Right ventricle myocardium inferior (tissue), 1 donor: ENCODE data around the gene DIP2C. TPM values are rescaled to one million over a fixed set of nuclear protein-coding genes. Genes with fewer than 3 reads are reported as not detected.
A peak's percentile ranks its signal among the peaks of the same experiment; 100 is the strongest.

Source experiments
- ATAC-seq: fragments of 200-7000 bp; cut with Tn5 transposase; one replicate; pipeline ENCODE4 v1.9.1; 2020; ENCODE audit warnings: mild to moderate bottlenecking, moderate library complexity
- DNase-seq: peaks from one replicate; pipeline ENCODE4 v3.0.0; 2021; ENCODE audit errors: missing footprints
- intact Hi-C: fragments of 100-400 bp; cut with DNase I; formaldehyde crosslinking; loops from one replicate; pipeline ENCODE4 v1.11.0; 2022
- total RNA-seq: library from RNA; stranded (reverse); fragmentation: NEBNext Ultra II Directional; extraction: Animal tissue kit (Norgen Biotek cat#: 25700); gene quantifications from one replicate; pipeline ENCODE4 v1.2.1, GENCODE V29; 2021
- donor health status: DM: no; HTN: yes; CAD: no; lungs with severe emphysema.

DIP2C gene
- total RNA-seq, 1 donor from 2014 or later: 28.3 TPM

DNA sequence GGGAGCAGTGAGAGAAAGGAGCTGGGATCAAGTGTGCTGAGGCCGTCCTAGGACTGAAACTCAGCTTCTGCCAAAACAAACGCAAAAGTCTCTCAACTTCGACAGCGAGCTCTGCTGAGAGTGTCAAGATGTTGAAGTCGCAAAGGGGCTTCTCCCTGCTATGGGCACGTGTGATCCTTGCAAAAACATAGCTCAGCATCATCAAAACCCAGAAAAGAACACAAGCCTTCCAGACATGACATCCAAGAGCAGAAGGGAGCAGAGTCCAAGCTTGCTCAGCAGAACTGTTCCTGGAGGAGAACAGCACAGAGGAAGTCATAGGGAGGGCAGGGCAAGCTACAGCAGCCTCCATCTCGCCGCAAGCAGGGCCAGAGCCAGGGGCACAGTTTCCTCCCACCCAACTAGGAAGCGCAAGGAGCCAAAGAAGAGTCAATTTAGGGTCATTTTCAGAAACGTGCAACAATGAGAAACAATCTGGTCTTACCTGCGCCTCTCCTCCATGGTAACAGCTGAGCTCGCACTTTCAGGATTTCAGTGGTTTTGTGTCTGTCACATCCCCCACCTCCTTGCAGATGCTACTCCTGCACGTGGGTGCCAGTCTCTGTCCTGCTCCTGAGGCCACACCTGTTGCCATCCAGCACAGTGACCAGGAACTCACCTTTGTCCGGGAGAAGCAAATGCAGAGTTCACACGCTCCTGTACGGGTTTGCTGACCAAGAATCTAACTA lies 113.9 kb downstream of the DIP2C start:
- ATAC-seq (peak; percentile 50), DNase-seq (no peak)
- intact Hi-C loops: no loop called here

DNA sequence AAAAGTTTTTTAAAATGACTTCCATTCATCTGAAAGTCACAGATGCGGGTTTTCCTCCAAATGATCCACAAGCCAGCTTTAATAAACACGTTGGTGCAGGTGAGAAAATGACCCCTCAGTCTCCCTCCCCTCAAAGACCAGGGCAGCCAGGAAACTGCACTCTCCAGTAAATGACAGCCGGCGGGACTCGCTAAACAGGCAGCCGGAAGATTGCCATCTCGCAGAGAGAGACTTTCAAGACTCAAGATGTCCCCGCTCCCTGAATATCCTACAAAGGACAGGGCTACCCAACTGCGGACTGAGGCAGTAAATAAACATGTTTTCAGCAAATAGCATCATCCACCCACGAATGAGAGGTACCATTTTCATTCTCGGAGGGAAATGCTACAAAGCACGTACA lies 116.8 kb downstream of the DIP2C start:
- ATAC-seq (no peak), DNase-seq (no peak)
- intact Hi-C loops: no loop called here

DNA sequence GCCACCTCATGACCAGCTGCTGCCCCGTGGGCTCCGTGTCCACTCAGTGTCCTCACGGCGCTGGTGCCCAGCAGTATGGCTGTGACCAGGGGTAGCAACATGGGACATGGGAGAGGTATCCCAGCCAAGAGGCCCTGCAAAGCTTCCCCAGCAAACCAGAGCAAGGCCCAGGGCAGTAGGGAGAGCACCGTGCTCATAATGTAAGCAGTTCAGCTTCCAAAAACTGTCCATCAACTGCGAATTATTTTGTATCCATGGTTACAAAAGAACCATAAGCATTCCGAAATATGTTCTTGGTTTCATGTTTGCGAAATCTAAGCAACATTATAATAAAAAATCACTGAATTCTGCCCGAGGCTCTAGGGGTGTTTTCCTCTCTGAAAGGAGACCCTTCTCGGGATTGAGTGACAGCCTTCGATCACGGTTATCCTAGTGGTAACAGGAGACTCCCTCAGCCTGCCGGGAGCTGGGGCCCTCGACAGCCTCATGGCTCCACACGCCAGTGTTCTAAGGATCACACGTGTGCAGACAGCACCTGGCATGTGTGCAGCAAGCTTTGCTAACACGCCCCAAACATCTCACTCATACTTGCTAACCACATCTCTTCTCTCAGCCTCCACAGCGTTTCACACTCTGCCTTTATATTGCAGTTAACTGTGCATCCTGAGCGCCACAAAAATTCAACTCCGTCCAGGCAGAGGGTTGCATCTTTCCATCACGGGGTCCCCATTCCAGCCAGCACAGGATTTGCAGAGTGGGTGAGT lies 117.6 kb downstream of the DIP2C start:
- DNase-seq (no peak), ATAC-seq (no peak)
- intact Hi-C loops: no loop called here

DNA sequence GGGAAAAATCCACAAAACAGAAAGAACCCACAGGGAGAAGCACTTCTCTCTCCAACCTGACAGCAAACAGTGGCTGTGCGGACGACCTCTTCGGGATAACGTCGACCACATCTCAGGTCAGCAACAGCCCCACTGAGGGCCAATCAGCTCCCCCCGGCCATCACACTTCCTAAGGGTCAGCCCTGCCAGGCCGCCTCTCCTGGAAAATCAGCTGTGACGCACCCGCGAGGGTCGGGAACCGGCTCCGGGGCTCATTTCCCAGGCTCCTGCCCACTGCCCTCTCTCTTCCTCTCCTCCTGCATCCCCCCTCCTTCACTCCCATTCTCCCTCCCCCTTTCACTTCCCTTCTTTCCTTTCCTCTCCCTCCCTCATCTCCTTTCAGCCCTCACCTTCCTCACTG lies 118.3 kb downstream of the DIP2C start:
- no peak for DNase-seq
- intact Hi-C loops: no loop called here
- ATAC-seq: no peak

DNA sequence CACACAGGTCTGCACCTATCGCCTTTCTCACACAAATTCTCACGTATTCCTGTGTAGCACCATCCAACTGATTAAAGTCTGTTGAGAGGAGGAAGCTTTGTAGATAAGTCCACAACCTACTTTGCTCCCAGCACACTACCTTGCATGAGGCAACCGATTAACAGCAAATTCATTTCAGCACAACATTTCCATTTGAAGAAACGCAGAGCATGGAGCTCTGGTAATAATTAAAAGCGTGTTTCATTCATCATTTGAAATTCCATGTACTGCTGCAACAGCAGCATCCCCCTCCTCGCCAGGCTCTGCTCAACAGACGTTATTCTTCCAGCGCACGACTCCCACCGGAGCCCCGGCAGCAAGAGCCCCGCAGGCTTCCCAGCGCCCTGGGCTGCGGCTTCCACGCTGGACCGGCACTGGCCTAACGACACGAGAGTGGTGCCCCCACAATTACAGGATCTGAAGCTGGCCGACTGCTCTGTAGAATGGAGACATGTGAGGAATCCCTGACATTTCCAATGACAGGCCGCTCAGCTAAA lies 118.8 kb downstream of the DIP2C start:
- intact Hi-C loops: no loop called here
- ATAC-seq (no peak), DNase-seq (no peak)

DNA sequence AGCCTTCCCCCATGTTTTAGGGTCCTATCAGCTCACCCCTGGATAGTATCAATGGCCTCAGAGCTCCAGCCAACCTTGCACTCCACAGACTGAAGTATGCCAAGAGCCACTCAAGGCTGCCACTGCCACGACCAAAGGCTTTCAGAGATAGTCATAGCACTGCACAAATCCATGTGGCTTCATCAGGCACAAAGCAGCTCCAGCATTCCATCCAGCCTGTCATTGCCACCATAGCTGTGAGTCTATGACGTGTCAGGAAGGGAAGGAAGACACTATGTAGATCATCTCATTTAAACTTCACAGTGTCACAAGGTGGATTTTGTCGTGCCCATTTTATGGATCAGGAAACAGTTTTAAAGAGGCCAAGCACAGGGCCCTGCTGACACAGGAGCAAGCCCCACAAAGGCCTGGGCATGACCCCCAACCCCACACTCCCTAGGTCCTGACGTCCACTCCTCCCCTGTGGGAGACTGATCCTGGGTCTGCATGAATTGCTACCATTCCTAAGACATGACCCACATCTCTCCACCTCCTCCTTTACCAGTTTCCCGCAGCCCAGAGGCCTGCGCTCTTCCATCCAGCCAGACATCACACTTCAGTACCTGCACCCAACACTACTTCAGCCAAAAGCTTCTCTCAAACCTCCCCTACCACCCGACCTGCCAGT lies 119.4 kb downstream of the DIP2C start:
- intact Hi-C loops: no loop called here
- ATAC-seq (no peak), DNase-seq (no peak)

DNA sequence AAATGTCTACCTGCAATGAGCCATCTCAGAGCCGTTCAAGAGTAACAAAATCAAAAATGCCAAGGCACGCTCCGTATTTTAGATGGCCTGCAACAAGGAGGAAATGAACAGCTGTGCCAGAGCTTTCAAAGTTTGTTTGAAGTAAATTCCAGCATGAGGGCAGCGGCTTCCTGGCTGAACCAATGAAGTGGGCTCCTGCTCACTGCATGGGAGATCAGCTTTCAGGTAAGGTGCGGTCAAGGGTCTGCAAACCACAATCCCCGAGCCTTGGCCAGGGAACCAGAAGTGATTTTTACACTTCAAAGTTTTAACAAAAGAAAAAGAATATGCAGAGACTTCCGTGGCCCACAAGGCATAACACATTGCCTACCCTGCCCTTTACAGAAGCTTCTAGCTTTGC lies 120.6 kb downstream of the DIP2C start:
- intact Hi-C loops: no loop called here
- ATAC-seq: no peak
- DNase-seq: no peak

DNA sequence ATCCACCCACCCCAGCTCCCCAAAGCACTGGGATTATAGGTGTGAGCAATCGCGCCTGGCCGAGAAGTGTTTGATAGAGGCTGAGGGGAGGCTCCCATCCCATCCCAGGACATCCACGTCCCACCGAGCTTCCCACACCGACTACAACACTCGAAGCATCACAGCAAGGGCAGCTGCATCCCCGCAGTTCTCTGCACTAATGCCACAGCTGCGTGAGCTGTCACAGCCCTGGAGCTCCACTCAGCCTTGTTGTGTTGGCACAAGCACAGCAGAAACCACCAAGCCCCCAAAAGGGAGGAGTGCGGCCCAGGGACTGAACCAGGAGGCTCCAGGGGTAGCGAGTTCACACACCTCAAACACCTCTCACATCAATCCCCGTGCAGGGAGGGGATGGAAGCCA lies 121.6 kb downstream of the DIP2C start:
- intact Hi-C loops: no loop called here
- no peak for ATAC-seq

DNA sequence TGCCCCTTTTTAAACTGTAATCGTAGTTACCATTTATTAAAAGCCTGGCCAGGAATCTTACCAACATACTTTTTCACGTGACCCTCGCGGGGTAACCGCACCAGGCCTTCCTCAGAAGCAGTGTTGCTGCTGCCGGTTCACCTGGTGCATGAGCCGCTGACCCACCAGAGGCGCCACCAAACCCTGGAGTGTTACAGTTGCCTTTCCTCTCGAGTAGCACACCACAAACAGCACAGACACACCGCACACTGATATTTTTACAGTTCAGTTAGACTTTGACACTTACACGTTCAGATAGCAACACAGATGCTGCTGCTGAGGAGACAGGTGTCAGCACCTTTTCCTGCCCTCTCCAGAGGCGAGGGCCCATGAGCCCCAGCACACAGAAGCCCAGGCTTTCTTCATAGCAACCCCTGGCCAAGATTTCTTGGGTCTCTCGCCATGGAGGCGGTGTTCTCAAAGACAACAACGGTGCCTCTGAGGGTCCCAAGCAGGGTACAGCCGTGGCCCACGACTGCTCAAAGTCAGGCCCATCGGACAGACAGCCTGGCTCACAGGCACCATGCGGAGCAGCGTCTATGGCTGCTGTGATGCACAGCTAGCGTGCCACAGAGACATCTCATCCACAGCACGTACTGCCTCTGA lies 123.1 kb downstream of the DIP2C start:
- intact Hi-C loops: no loop called here
- no peak for ATAC-seq
- no peak for DNase-seq

More for the DNA sequence above, 121.6 kb downstream of the DIP2C start:
- DNase-seq: no peak

DNA sequence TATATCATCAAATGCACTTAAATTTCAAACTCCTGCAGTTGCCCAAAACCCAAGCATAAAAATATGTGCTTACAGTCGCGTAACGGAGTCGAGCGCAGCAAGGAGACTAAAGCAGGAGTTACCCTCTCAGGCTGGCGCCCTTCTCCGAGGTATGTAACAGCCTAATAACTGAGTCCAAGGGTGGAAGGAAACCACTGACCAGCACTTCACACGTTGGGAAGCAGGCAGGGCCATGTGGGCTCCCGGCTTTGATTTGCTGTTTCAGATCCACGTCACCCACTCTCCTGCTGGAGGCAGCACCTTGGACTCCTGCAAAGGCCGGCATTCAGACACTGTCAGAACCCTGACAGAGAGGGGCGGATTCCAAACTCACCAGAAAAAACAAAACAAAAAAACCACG lies 123.8 kb downstream of the DIP2C start:
- intact Hi-C loops: no loop called here
- no peak for ATAC-seq
- DNase-seq: no peak

DNA sequence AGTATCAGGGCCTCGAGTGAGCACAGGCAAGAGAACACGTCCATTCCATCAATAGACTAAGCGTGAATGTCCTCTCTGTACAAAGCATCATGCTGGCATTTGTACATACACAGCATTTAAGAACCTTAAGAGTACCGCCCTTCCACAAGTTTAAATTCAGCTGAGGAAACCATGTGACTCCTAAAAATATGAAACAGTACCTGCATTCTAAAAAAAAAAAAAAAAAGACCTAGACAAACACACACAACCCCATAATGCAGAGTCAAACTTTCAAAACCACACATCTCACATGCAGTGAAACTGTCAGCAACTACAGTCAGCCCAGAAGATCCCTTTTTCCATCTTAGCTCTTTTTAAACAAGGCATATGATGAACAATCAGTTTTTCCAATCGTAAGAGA lies 124.3 kb downstream of the DIP2C start:
- intact Hi-C loops: no loop called here
- no peak for DNase-seq
- ATAC-seq: no peak

DNA sequence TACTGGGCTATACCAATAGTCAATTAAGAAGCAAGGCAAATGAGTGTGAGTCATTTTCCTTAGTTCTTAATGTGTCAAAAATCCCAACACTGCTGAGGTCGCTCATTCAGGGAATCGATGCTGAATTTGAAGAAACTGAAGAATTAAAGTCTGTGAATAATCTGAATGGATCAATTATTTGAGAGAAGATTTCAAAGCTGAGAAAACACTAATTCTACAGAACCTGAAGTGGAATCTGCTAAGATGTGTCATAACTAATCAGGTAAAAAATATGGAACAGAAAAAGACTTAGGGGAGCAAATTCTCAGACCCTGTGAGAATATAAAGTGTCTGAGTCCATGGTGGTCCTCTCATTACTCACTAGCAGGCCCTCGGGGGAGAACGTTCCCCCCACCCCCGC lies 125.6 kb downstream of the DIP2C start:
- ATAC-seq (no peak), DNase-seq (no peak)
- intact Hi-C loops: no loop called here

DNA sequence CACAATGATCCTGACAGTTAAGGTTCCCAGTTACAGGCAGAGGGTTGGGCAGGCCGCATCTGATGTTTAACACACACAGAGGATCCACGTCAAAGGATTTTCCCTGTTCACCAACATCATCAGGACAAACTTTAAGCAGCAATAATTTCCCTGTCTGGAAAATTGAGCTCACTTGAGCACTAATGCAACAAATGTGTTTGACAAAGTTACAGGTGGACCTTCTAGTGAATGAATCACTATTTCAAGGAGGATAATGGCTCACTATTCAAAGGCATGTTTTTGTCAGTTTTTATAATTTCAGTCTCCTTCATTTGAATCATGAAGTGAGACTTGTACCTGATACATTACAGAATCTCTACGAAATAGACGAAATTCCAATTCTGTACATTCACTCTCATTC lies 127.3 kb downstream of the DIP2C start:
- ATAC-seq: no peak
- intact Hi-C loops: no loop called here
- DNase-seq: no peak

DNA sequence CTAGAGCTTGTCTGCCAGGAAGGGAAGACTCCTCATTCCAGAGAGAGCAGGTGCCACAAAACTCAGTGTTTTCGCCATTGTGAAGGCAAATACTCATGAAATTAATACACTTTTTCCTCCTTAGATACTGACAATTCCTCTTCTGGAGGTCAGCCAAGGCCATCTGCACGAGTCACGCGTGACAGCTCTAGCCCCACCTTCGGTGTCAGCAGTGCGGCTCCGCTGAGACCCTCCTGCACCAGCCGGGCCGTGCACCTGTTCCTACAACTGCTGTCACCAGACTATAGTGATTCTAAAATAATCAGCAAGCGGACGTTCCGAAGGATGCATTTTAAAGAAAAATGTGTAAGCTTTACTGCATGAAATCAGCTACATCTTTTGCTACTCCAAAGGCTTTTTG lies 127.7 kb downstream of the DIP2C start:
- ATAC-seq (no peak), DNase-seq (no peak)
- intact Hi-C loops: no loop called here

DNA sequence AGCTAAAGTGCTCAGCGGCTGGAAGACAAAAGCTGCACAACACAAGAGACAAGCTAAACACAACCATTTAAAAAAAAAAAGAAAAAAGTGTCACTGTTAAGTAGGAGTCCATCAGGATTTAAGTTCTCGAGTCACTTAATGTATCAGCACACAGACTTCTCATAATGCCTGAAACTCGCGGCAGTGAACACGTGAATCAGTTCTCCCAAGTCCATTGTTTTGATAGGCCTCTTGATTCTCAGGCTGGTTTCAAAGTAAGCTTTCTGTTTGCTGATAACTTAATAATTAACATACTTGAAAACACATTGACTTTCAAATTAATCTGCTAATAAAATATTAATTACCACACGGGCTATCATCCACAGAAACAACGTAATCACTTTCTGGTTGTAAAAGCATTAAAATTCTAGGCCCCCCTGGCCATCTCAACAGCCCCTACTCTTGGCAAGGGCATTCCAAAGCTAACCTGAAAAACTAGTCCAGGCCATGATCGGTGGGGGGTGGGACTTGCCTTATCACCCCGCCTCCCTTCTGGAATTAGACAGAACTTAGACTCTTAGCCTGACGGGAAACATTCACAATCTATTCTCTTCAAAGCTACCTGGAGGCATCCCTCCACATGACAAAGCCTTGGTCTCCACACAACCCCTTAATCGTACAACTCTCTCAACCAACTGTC lies 129.0 kb downstream of the DIP2C start:
- ATAC-seq (no peak), DNase-seq (no peak)
- intact Hi-C loops: no loop called here

DNA sequence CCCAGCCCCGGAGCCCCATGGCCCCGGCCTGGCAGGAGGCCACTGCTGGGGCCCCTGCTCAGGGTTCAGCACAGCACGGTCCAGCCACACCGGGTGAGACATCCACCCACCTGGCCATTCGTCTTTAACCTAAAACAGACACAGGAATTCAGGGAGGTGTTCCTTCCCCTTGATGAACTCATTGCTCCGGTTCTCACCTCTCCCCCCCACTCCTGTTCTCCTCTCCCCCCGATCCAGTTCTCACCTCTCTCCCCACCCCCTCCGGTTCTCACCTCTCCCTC lies 129.8 kb downstream of the DIP2C start:
- ATAC-seq (no peak), DNase-seq (no peak)
- intact Hi-C loops: no loop called here

DNA sequence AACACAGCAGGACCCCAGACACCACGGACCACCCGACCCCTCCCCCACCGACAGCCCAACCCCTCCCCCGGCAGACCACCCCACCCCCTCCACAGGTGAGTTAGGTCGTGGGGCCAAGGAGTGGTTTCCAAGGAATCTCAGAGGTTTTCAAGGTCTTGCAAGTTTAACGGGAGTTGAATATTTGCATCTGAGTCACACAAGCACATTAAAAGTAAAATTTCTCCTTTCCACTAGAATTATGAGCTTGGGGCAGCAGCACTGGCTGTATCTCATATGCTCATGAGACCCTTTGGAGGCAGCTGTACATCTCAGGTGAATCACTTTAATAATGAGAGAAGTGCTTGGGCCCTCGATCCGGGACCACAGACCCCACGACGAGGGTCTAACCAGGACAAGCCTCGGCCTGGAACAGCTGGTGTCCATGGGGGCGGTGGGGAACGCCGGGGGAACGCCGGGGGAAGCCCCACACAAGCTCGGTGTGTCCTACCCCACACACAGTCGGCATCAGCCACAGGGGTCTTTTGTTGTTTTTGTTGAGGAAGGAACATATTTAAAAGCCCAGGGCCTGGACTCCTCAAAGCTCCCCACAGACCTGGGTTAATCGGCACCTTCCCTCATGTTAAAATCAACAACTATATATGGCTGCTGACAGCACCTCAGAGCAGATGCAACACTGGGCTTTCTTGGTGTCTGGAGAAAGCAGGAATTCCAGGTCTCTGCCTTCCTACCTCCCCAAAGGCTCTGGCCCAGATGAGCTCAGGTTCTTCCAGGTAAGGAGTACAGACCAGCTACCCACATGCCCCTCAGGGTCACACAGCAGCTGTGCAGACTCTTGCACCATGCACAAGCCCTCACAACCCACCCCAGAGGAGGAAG lies 130.3 kb downstream of the DIP2C start:
- intact Hi-C loops: no loop called here
- DNase-seq: no peak
- ATAC-seq: no peak

DNA sequence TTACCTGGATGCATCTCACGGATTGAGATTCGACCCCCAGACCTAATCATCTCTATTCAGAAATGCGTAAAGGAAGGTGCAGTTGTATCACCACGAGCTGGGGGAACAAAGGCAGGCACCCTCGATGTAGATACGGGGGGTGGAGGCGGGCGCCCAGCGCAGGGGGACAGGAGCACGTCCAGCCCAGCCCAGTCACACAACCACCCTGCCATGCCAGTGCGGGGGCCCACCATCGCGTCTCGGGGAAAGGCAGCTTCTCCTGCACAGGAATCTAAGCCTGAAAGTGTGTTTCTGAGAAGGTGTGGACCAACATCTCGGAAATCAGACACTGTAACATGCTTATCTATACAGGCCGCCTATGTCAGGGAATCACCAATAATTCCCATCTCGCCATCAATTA lies 131.1 kb downstream of the DIP2C start:
- no peak for DNase-seq
- ATAC-seq: no peak
- intact Hi-C loops: no loop called here
